ENCODE data around the gene MAP2K6.
A peak's percentile ranks its signal among the peaks of the same experiment; 100 is the strongest.

Gene MAP2K6

GRCh38 chr17:69495787-69496186 lies 81.3 kb downstream of the MAP2K6 start:
- DNase-seq: no peak

DNA sequence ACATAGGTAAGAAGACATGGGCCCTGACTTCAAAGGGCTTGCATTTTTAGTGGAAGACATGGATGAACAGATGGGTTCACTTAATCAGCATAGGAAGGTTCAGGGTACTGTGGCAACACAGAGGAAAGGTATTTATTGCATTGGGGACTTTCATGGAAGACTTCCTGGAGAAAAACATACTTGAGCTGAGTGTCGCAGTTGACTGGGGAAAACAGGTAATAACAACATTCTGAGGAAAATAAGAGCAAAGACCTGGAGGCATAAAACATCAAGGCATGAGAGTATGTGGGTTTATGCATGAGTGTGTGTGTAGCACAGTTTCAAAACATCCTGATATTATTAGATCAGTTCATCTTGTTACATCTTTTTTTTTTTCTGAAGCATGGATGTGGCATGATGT lies 82.7 kb downstream of the MAP2K6 start:
- DNase-seq: no peak

GRCh38 chr17:69499318-69499717 lies 84.8 kb downstream of the MAP2K6 start:
- no peak for DNase-seq

GRCh38 chr17:69500911-69501429 lies 86.5 kb downstream of the MAP2K6 start:
- DNase-seq: no peak

DNA sequence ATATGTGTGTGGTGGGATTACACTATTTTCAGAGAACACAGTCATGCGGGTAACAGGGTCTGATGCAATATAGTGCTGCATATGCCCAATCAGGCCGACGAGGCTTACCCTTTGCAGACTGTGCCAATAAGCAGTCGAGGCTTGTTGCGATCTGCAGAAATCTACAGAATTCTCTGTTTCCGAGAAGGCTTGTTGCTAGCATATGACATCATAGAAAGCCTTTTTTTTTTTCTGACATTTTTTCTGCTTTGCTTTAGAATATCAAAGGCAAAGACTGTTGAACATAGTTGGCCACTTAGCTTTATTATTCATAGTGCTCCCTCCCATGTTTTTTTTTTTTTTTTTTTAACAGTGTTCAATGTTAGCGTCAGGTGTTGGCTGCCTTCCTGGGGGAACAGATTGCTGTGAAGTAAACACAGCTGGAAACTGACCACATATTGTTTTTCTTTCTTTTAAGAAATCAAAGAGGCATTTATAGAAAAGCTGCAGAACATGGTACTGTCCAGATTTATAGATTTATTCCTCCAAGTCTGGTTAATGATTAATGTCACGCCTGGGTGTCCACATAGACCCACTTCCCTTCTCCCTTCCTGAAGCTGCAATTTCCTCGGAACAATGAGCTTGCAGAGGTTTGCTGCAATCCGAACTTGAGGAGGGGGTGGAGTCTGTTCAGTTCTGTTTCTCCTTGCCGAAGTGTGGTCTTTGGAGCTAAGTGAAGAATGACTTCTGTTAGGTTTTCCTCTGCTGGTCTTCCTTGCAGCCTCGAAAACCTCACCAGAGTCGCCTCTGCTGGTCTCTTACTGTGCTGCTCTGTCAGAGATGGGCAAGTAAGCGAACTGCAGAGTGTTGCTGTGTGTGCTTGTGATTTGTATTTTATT lies 87.3 kb downstream of the MAP2K6 start:
- no peak for DNase-seq

DNA sequence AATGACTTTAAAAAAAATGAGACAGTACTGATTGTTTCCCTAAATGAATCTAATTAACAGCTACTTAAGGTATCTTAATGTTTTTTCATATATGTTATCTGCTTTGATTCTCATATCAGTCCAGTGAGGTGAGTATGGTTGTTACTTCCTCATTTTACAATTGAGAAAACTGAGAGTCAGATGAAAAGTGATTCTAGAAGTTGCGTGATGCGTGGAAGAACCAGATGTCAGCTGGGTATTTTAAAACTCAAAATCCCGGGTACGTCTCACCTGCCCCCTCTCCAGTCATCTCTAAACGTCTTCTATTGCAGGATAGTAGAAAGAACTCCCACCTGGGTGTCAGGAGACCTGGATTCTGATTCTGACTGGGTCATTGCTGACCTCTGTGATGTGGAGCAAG lies 89.2 kb downstream of the MAP2K6 start:
- no peak for DNase-seq

DNA sequence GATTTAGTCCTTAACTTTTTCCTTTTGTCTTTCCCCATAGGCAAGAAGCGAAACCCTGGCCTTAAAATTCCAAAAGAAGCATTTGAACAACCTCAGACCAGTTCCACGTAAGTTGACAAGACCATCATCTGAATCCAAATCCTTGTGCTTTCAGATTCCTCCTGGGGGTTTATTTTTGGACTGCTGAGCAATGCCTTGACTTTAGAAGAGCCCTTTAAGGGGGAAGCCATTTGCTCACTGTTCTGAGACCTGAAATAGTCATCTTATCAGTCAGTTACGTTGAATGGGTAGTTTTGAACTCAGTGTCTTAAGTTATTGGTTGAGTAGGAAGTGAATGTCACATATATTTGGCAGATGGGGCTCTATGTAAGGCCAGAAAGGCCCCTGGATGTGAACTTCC lies 91.2 kb downstream of the MAP2K6 start:
- DNase-seq: no peak

DNA sequence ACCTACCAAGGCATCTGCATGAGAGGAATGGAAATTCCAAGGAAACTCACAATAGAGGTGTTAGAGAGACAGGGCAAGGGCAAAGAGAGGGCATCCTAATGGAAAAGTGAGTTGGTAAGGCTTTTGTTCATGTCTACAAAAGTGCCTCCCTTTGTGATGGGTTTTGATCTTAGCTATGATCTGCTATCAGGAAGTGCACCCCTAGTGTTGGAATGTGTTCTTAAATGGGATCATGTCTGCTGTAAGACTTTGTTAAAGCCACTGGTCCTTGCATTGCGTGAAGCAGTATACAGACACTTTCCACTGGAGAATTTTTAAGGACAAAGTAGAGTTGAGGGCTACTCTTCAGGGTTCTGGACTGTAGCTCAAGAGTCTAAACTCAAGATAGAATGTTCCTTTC lies 92.0 kb downstream of the MAP2K6 start:
- DNase-seq: no peak

DNA sequence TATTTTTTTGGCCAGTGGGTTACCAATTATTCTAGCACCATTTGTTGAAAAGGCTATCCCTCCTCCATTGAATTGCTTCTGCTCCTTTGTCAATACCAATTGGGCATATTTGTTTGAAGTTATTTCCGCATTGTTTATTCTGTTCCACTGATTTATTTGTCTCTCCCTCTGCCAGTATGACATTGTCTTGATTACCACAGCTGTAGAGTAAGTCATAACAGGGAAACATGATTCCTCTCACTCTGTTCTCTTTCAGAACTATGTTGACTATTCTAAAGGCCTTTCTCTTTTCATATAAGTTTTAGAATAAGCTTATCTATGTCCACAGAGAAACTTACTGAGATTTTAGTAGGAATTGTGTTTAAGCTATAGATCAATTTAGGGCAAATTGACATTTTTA lies 94.3 kb downstream of the MAP2K6 start:
- no peak for DNase-seq

GRCh38 chr17:69511250-69511649 lies 96.8 kb downstream of the MAP2K6 start:
- no peak for DNase-seq

- DNase-seq: no peak
Measured at GRCh38 chr17:69512946-69513345, 98.4 kb downstream of the MAP2K6 start.

- no peak for DNase-seq
Measured at GRCh38 chr17:69516225-69516624, 101.7 kb downstream of the MAP2K6 start.

DNA sequence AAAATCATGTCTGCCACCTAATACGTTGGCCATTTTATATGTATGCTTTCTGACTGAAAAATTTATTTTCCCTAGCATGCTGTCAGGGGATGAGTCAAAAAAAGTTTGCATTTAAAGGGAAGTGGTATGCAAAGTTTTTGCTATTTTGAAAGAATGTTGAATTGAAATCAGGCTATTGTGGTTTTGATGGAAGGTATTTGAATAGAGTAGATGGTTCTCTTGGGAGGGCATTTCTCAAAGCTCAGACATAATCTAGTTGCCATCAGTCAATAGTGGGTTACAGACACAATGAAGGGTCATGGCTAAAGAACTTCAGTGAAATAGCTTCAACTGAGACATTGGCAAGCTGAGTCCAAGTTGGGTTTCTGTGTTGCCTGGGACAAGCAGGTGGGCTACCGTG lies 102.4 kb downstream of the MAP2K6 start:
- DNase-seq: no peak

DNA sequence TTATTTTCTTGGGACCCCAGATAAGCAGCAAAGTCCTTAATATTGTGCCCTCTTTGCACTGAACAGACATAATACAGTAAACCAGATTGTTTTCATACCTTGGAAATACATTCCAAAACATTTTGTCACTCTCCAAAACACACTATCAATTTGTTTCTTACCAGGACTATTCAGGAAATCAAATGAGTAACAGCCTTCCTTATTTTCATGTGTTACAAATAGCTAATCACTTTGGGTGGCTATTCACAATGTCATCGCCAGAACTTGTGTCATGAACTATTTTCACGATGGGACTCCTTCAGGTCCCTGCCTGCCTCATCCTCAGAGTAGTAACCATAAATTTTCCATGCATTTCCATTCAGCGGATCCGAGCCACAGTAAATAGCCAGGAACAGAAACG lies 104.5 kb downstream of the MAP2K6 start:
- no peak for DNase-seq

DNA sequence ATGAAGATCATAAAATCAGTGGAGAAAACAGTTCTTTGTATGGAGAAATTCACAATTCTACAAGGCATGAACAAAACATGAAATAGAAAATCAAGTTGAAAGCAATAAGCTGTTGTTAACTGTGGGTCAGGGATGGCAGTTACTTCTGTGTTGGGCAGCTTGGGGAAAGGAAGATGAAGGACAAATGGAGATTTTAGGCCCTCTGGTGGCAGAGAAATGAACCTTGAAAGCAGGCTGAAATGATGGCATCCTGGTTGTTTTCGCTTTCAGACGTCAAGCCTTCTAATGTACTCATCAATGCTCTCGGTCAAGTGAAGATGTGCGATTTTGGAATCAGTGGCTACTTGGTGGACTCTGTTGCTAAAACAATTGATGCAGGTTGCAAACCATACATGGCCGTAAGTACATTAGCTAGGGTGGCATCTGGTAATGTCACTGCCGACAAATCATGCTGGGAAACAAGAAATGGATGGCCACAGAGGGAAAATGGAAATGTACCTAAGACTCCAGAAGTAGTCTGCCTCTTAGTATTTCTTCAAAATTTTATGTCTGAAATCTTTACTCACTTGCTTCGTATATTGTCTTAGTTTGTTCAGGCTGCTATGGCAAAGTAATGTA lies 108.9 kb downstream of the MAP2K6 start:
- DNase-seq: peak in 1 of 5 experiments; percentile 38

- no peak for DNase-seq
Measured at GRCh38 chr17:69524854-69525253, 110.4 kb downstream of the MAP2K6 start.

GRCh38 chr17:69525920-69526841 lies 111.7 kb downstream of the MAP2K6 start:
- DNase-seq: peak in 1 of 5 experiments; percentile 9

GRCh38 chr17:69528035-69528434 lies 113.5 kb downstream of the MAP2K6 start:
- DNase-seq: no peak

GRCh38 chr17:69533481-69534234 lies 119.2 kb downstream of the MAP2K6 start:
- no peak for DNase-seq

GRCh38 chr17:69534235-69534621 lies 119.7 kb downstream of the MAP2K6 start:
- no peak for DNase-seq

DNA sequence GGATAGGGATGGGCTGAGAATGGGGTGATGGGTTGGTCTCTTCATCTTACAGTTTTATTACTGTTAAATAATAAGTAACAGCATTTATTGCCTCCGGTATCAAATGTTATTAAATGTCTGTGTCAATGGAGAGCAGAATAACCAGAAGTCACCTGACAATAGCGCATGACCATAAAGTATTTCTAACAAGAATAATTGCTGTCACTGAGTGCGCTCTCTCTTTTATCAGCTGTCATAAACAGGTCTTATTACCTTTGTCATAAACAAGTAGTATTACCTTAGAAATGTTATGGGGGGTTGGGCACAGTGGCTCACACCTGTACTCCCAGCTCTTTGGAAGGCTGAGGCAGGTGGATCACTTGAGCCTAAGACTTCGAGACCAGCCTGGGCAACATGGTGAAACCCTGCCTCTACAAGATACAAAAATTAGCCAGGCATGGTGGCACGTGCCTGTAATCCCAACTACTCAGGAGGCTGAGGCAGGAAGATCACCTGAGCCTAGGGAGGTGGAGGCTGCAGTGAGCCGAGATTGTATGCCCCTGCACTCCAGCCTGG lies 120.6 kb downstream of the MAP2K6 start:
- DNase-seq: no peak

DNA sequence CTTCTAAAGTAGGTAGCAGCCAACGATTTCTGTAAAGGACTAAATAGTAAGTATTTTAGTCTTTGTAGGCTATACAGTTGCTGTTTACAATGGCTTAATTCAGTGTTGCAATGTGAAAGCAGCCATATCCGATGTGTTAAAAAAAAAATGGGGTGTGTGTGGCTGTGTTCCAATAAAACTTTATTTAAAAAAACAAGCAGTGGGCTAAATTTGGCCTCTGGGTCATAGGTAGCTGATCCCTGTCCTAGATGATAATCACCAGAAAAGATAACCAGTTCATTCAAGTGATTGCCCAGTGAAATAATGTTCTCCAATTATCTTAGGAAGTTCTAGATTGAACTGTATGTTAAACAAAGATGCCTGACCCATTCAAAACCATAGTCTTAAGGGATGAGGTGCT lies 124.3 kb downstream of the MAP2K6 start:
- DNase-seq: no peak

All from T-helper 2 cell (primary cell).